HEK293 (cell line): ENCODE data around the gene BCL11B.

Source experiments
- CTCF ChIA-PET: fragments of 350-600 bp; formaldehyde crosslinking; extraction: SDS; loops from one replicate; lab custom pipeline; 2021; ENCODE audit warnings: antibody characterized with exemption; lab: Yijun Ruan, JAX
- POLR2A ChIA-PET: fragments of 300-600 bp; formaldehyde crosslinking; extraction: SDS; loops from one replicate; lab custom pipeline; 2020; ENCODE audit warnings: antibody characterized with exemption, inconsistent platforms; lab: Yijun Ruan, JAX
- H3K27ac ChIP-seq: fragments of 200-500 bp; sonication (Bioruptor generic); 2 replicates; pipeline ENCODE4 v1.5.1; 2014; ENCODE audit warnings: low read depth, low read length, control low read depth, inconsistent platforms; ENCODE audit errors: extremely low read depth
- H3K36me3 ChIP-seq, 2 experiments: fragments of 200-500 bp in 1 of 2; sonication (Bioruptor generic) in 1 of 2; 1 replicate in 1 of 2; 2 replicates in 1 of 2; pipeline ENCODE4 v1.5.1; 2014 to 2017; ENCODE audit warnings: inconsistent platforms in 2 of 2, low read length in 2 of 2; ENCODE audit not compliant: control insufficient read depth in 2 of 2, insufficient read depth in 1 of 2
- H3K4me1 ChIP-seq: fragments of 200-500 bp; sonication (Bioruptor generic); 2 replicates; pipeline ENCODE4 v1.5.1; 2014; ENCODE audit warnings: mild to moderate bottlenecking, low read length, inconsistent platforms; ENCODE audit not compliant: control insufficient read depth, insufficient read depth
- H3K4me3 ChIP-seq: 2 replicates; pipeline ENCODE4 v1.5.1; 2011; ENCODE audit warnings: low read depth, mild to moderate bottlenecking, control low read depth, low read length, moderate library complexity
- H3K9me3 ChIP-seq: fragments of 200-500 bp; sonication (Bioruptor generic); 2 replicates; pipeline ENCODE4 v1.5.1; 2014; ENCODE audit warnings: low read depth, low read length, inconsistent platforms; ENCODE audit not compliant: control insufficient read depth, insufficient read depth
- ZFP41 ChIP-seq: fragments of 450-650 bp; formaldehyde crosslinking; IDR thresholded peaks from 2 replicates; pipeline ENCODE4 v1.5.1; 2016; ENCODE audit warnings: missing biosample characterization, missing genetic modification characterization, borderline replicate concordance
- ZFP69B ChIP-seq: fragments of 450-650 bp; formaldehyde crosslinking; IDR thresholded peaks from 2 replicates; pipeline ENCODE4 v1.5.1; 2016; ENCODE audit warnings: missing biosample characterization, missing genetic modification characterization
- ZNF169 ChIP-seq: fragments of 450-650 bp; formaldehyde crosslinking; IDR thresholded peaks from 2 replicates; pipeline ENCODE4 v1.5.1; 2016; ENCODE audit warnings: missing biosample characterization, missing genetic modification characterization
- ZNF548 ChIP-seq: fragments of 450-650 bp; formaldehyde crosslinking; IDR thresholded peaks from 2 replicates; pipeline ENCODE4 v1.5.1; 2016; ENCODE audit warnings: missing biosample characterization, missing genetic modification characterization
- ZNF76 ChIP-seq: fragments of 450-650 bp; formaldehyde crosslinking; IDR thresholded peaks from 2 replicates; pipeline ENCODE4; 2016; ENCODE audit warnings: low read depth, missing biosample characterization, missing genetic modification characterization, borderline replicate concordance
- ZNF768 ChIP-seq: fragments of 450-650 bp; formaldehyde crosslinking; IDR thresholded peaks from 2 replicates; pipeline ENCODE4 v1.5.1; 2018; ENCODE audit warnings: missing biosample characterization, mild to moderate bottlenecking, missing genetic modification characterization
- ZNF837 ChIP-seq: fragments of 450-650 bp; formaldehyde crosslinking; IDR thresholded peaks from 2 replicates; pipeline ENCODE4 v1.5.1; 2016; ENCODE audit warnings: missing biosample characterization, missing genetic modification characterization
- ZSCAN30 ChIP-seq: fragments of 450-650 bp; IDR thresholded peaks from 2 replicates; pipeline ENCODE4 v1.5.1; 2018; ENCODE audit warnings: missing biosample characterization, mild to moderate bottlenecking, missing genetic modification characterization, moderate library complexity
- TF ChIP-seq, protein P1 (sequence below): fragments of 450-650 bp; IDR thresholded peaks from 2 replicates; pipeline ENCODE4 v1.5.1; 2018; ENCODE audit warnings: missing biosample characterization, mild to moderate bottlenecking, missing genetic modification characterization
- TF ChIP-seq, protein P2 (sequence below): fragments of 450-650 bp; formaldehyde crosslinking; IDR thresholded peaks from 2 replicates; pipeline ENCODE4 v1.5.1; 2016; ENCODE audit warnings: missing biosample characterization, missing genetic modification characterization
- TF ChIP-seq, protein P3 (sequence below): sonication (generic); formaldehyde crosslinking; IDR thresholded peaks from 2 replicates; pipeline ENCODE4 v1.8.1; 2022; ENCODE audit warnings: mild to moderate bottlenecking, moderate library complexity, missing genetic modification reagents
- TF ChIP-seq, protein P4 (sequence below): fragments of 450-650 bp; formaldehyde crosslinking; IDR thresholded peaks from 2 replicates; pipeline ENCODE4 v1.5.1; 2017; ENCODE audit warnings: missing biosample characterization, missing genetic modification characterization
- TF ChIP-seq, protein P5 (sequence below): IDR thresholded peaks from 2 replicates; pipeline ENCODE4 v1.6.1; 2011; ENCODE audit warnings: mild to moderate bottlenecking, low read depth, low read length, borderline replicate concordance

Gene BCL11B

DNA sequence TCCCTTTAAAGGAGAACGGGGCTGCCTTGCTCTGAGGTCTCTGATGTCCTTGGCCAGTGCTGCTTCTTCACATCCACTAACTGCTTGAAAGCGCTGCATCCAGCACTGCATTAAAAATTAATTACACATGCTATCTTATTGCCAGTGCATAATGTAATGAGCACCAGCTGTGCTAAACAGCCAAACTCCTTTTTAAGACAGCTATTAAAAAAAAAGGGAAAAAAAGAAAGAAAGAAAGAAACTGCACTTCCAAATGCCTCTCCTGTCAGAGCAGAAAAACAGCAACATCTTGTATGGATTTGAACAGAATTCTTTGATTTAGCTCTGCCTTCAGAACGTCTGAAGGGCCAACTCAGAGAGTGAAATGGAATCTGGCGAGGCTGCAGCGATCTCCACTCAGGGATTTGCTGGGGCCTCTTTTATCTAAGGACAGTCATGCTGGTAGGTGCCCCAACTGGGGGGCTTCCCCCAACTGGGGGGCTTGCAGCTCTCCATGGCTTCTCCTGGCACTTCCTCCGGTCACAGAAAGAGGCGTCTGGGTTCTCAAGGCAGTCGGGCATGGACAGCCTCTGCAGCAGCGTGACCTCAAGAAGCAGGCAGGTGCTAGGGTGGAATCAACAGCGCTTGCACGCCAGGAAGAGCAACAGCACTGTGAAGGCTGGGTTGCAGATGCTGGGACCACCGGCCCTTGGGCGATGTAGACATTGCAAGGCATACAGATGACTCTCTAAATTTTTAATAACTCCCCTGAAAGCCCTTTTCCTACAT is 46.4 kb downstream of the BCL11B start:
- H3K9me3 ChIP-seq, result no peaks in the 10 kb centered on the region
- H3K36me3 ChIP-seq, result peaks cover 0 to 3% of the 10 kb centered on the region in 2 experiments; a peak in 1 of 3 replicates
- H3K27ac ChIP-seq, result no peak overlapping the region
- H3K4me1 ChIP-seq, result peaks cover 21% of the 10 kb centered on the region
- CTCF ChIA-PET, result no interaction called here
- H3K4me3 ChIP-seq, result no peak overlapping the region
- no peak for TF ChIP-seq ZNF548 (tag by site-specific recombination)
- TF ChIP-seq, protein P1, sequence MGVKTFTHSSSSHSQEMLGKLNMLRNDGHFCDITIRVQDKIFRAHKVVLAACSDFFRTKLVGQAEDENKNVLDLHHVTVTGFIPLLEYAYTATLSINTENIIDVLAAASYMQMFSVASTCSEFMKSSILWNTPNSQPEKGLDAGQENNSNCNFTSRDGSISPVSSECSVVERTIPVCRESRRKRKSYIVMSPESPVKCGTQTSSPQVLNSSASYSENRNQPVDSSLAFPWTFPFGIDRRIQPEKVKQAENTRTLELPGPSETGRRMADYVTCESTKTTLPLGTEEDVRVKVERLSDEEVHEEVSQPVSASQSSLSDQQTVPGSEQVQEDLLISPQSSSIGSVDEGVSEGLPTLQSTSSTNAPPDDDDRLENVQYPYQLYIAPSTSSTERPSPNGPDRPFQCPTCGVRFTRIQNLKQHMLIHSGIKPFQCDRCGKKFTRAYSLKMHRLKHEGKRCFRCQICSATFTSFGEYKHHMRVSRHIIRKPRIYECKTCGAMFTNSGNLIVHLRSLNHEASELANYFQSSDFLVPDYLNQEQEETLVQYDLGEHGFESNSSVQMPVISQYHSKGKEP (tag by site-specific recombination), result peak; percentile 45; the same call in 1 of the 2 replicates
- POLR2A ChIA-PET, result no interaction called here

DNA sequence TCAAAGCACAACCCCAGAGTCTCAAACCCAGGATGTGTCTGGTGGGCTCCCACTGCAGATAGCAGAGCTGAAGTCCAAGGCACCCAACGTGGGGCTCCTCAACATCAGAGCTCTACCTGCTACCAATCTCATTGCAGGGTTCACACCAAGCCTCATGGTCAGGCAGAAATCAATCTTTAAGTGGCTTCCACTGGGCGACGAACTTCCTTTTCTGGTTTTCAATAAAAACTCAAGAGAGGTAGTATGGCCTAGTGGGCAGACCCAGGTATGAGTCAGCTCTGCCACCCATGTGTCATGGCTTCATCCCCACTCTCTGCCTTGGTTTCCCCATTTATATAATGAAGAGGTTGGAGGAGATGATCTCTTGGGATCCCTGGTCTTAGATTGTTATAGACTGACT is 47.0 kb downstream of the BCL11B start:
- Histone ChIP-seq H3K4me3 (no peak overlapping the region), H3K9me3 (no peaks in the 10 kb centered on the region), H3K4me1 (peaks cover 16% of the 10 kb centered on the region), H3K36me3 (peaks cover 0 to 3% of the 10 kb centered on the region in 2 experiments; a peak in 1 of 3 replicates), H3K27ac (no peak overlapping the region)
- TF ChIP-seq, protein P2, sequence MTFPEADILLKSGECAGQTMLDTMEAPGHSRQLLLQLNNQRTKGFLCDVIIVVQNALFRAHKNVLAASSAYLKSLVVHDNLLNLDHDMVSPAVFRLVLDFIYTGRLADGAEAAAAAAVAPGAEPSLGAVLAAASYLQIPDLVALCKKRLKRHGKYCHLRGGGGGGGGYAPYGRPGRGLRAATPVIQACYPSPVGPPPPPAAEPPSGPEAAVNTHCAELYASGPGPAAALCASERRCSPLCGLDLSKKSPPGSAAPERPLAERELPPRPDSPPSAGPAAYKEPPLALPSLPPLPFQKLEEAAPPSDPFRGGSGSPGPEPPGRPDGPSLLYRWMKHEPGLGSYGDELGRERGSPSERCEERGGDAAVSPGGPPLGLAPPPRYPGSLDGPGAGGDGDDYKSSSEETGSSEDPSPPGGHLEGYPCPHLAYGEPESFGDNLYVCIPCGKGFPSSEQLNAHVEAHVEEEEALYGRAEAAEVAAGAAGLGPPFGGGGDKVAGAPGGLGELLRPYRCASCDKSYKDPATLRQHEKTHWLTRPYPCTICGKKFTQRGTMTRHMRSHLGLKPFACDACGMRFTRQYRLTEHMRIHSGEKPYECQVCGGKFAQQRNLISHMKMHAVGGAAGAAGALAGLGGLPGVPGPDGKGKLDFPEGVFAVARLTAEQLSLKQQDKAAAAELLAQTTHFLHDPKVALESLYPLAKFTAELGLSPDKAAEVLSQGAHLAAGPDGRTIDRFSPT, result no peak
- TF ChIP-seq, protein P3, sequence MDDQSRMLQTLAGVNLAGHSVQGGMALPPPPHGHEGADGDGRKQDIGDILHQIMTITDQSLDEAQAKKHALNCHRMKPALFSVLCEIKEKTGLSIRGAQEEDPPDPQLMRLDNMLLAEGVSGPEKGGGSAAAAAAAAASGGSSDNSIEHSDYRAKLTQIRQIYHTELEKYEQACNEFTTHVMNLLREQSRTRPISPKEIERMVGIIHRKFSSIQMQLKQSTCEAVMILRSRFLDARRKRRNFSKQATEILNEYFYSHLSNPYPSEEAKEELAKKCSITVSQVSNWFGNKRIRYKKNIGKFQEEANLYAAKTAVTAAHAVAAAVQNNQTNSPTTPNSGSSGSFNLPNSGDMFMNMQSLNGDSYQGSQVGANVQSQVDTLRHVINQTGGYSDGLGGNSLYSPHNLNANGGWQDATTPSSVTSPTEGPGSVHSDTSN, result no peak
- TF ChIP-seq ZFP69B (tag by site-specific recombination) (no peak), ZNF837 (tag by site-specific recombination) (no peak), ZNF76 (tag by site-specific recombination) (no peak), ZSCAN30 (no peak), ZNF169 (tag by site-specific recombination) (no peak), ZFP41 (tag by site-specific recombination) (no peak)
- ChIA-PET POLR2A (no interaction called here), CTCF (no interaction called here)

DNA sequence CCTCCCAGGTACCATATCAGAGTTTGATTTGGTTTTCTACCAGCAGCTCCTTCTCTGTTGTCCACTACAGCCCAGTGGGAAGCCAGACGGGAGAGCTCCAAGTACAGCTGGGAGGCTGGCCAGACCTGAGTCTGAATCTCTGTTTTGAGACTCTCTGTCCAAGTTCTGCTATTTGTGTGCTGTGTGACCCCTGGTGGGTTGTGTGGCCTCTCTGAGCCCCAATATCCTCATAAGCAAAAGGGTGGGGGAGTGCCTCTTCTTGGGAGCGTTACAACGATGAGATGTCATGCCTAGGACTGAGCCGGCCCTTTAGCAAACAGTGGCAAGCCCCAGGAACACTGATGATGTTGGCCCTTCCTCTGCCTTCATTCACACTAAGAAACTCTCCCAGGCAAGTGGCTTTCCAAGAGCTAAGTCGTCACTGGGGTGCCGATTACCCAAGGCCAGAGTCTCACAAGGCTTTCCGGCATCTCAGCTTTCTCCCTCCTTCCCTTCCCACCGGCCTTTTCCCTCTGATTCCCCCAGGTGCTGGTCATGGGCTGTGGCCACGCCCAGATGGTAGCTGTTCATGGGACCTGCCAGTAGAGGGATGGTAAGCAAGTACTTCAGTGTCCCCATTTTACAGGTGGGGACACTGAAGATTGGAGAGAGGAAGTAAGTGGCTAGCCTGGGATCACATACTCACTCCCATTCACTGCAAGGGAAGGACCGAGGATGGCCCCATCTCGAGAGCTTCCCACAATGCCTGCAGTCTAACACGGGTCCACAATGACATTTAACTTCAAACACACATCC is 47.7 kb downstream of the BCL11B start:
- H3K4me1 ChIP-seq, result peaks cover 11% of the 10 kb centered on the region
- H3K36me3 ChIP-seq, result peaks cover 0 to 3% of the 10 kb centered on the region in 2 experiments; a peak in 1 of 3 replicates
- TF ChIP-seq, protein P4, sequence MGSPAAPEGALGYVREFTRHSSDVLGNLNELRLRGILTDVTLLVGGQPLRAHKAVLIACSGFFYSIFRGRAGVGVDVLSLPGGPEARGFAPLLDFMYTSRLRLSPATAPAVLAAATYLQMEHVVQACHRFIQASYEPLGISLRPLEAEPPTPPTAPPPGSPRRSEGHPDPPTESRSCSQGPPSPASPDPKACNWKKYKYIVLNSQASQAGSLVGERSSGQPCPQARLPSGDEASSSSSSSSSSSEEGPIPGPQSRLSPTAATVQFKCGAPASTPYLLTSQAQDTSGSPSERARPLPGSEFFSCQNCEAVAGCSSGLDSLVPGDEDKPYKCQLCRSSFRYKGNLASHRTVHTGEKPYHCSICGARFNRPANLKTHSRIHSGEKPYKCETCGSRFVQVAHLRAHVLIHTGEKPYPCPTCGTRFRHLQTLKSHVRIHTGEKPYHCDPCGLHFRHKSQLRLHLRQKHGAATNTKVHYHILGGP (tag by site-specific recombination), result no peak
- TF ChIP-seq, protein P5, sequence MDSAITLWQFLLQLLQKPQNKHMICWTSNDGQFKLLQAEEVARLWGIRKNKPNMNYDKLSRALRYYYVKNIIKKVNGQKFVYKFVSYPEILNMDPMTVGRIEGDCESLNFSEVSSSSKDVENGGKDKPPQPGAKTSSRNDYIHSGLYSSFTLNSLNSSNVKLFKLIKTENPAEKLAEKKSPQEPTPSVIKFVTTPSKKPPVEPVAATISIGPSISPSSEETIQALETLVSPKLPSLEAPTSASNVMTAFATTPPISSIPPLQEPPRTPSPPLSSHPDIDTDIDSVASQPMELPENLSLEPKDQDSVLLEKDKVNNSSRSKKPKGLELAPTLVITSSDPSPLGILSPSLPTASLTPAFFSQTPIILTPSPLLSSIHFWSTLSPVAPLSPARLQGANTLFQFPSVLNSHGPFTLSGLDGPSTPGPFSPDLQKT, result no peak
- TF ChIP-seq ZNF768 (tag by site-specific recombination), result peak; percentile 82
- TF ChIP-seq, all 188 proteins: peak for 1
- POLR2A ChIA-PET, result no interaction called here
- H3K4me3 ChIP-seq, result no peak overlapping the region
- no peak overlapping the region for H3K27ac ChIP-seq
- CTCF ChIA-PET, result interaction anchor here (0.6 kb wide), 1 partner anchor 1870 kb away, joined by 3 read pairs; no protein-coding TSS in a partner anchor
- no peaks in the 10 kb centered on the region for H3K9me3 ChIP-seq
